ENCODE measurements around the gene KRTAP10-10. TPM values are rescaled to one million over a fixed set of nuclear protein-coding genes. Genes with fewer than 3 reads are reported as not detected.

Gene KRTAP10-10
- total RNA-seq, 1 experiment from 2014 or later: not detected

- no peaks in the 10 kb centered on the region for H3K27me3 ChIP-seq (replicated peaks; ENCODE audit: control insufficient read depth, insufficient read depth, low read length)
- Mint-ChIP-seq H3K27ac (ENCODE audit: unreplicated experiment) (no peak overlapping the region), H3K36me3 (ENCODE audit: insufficient read depth, unreplicated experiment) (no peaks in the 10 kb centered on the region), H3K27me3 (ENCODE audit: insufficient read depth, unreplicated experiment) (peaks cover 26% of the 10 kb centered on the region), H3K9me3 (ENCODE audit: unreplicated experiment) (peaks cover 33% of the 10 kb centered on the region), H3K4me1 (ENCODE audit: low read depth, unreplicated experiment) (no peaks in the 10 kb centered on the region), H3K4me3 (ENCODE audit: unreplicated experiment) (no peak overlapping the region)
- intact Hi-C loops (cut with micrococcal nuclease; ENCODE audit: unreplicated experiment): no loop called here
- no peaks in the 10 kb centered on the region for H3K4me1 ChIP-seq
- no peak for TF ChIP-seq CTCF (IDR thresholded peaks at IDR 0.05; ENCODE audit: insufficient read depth in 1 of 2, low read depth in 1 of 2, low read length in 1 of 2, severe bottlenecking in 1 of 2, unreplicated experiment in 1 of 2)
- POLR2A ChIA-PET: no interaction called here
- peaks cover 17% of the 10 kb centered on the region; the same call in 1 of the 2 replicates for H3K9me3 ChIP-seq
- DNase-seq: no peak
- H3K36me3 ChIP-seq (ENCODE audit: control insufficient read depth, insufficient read depth, low read length): no peaks in the 10 kb centered on the region
- CTCF ChIA-PET: no interaction called here
- H3K4me3 ChIP-seq (ENCODE audit: low read depth, low read length): no peak overlapping the region
- no TSS peak for BruUV-seq (replicated peaks)
Observed at GRCh38 chr21:44670642-44671432, 33.7 kb downstream of the KRTAP10-10 start.

GRCh38 chr21:44671911-44672310 is 34.8 kb downstream of the KRTAP10-10 start:
- Histone ChIP-seq H3K36me3 (ENCODE audit: control insufficient read depth, insufficient read depth, low read length) (no peaks in the 10 kb centered on the region), H3K27me3 (replicated peaks; ENCODE audit: control insufficient read depth, insufficient read depth, low read length) (no peaks in the 10 kb centered on the region), H3K9me3 (peaks cover 17% of the 10 kb centered on the region; the same call in 1 of the 2 replicates), H3K4me1 (no peaks in the 10 kb centered on the region), H3K4me3 (ENCODE audit: low read depth, low read length) (no peak overlapping the region)
- intact Hi-C loops (cut with micrococcal nuclease; ENCODE audit: unreplicated experiment): loop anchor here (2.0 kb wide), 1 partner anchor 25 kb away; the partner anchor contains the start of gene KRTAP10-12
- Mint-ChIP-seq H3K27me3 (ENCODE audit: insufficient read depth, unreplicated experiment) (peaks cover 31% of the 10 kb centered on the region), H3K4me3 (ENCODE audit: unreplicated experiment) (no peak overlapping the region), H3K4me1 (ENCODE audit: low read depth, unreplicated experiment) (no peaks in the 10 kb centered on the region), H3K27ac (ENCODE audit: unreplicated experiment) (no peak overlapping the region), H3K36me3 (ENCODE audit: insufficient read depth, unreplicated experiment) (no peaks in the 10 kb centered on the region), H3K9me3 (ENCODE audit: unreplicated experiment) (peaks cover 33% of the 10 kb centered on the region)
- TF ChIP-seq CTCF (IDR thresholded peaks at IDR 0.05; ENCODE audit: insufficient read depth in 1 of 2, low read depth in 1 of 2, low read length in 1 of 2, severe bottlenecking in 1 of 2, unreplicated experiment in 1 of 2): no peak
- ChIA-PET POLR2A (no interaction called here), CTCF (no interaction called here)
- no peak for DNase-seq
- no TSS peak for BruUV-seq (replicated peaks)

GRCh38 chr21:44677881-44678280 is 40.7 kb downstream of the KRTAP10-10 start:
- ChIA-PET CTCF (no interaction called here), POLR2A (no interaction called here)
- Mint-ChIP-seq H3K36me3 (ENCODE audit: insufficient read depth, unreplicated experiment) (no peaks in the 10 kb centered on the region), H3K4me1 (ENCODE audit: low read depth, unreplicated experiment) (no peaks in the 10 kb centered on the region), H3K27me3 (ENCODE audit: insufficient read depth, unreplicated experiment) (peaks cover 39% of the 10 kb centered on the region), H3K9me3 (ENCODE audit: unreplicated experiment) (peaks cover 16% of the 10 kb centered on the region), H3K4me3 (ENCODE audit: unreplicated experiment) (no peak overlapping the region), H3K27ac (ENCODE audit: unreplicated experiment) (no peak overlapping the region)
- no TSS peak for BruUV-seq (replicated peaks)
- TF ChIP-seq CTCF (IDR thresholded peaks at IDR 0.05; ENCODE audit: insufficient read depth in 1 of 2, low read depth in 1 of 2, low read length in 1 of 2, severe bottlenecking in 1 of 2, unreplicated experiment in 1 of 2): no peak
- intact Hi-C loops (cut with micrococcal nuclease; ENCODE audit: unreplicated experiment): no loop called here
- no peaks in the 10 kb centered on the region for H3K36me3 ChIP-seq (ENCODE audit: control insufficient read depth, insufficient read depth, low read length)
- no peak overlapping the region for H3K4me3 ChIP-seq (ENCODE audit: low read depth, low read length)
- H3K4me1 ChIP-seq: no peaks in the 10 kb centered on the region
- peaks cover 9% of the 10 kb centered on the region; the same call in 1 of the 2 replicates for H3K9me3 ChIP-seq
- no peak for DNase-seq
- H3K27me3 ChIP-seq (replicated peaks; ENCODE audit: control insufficient read depth, insufficient read depth, low read length): no peaks in the 10 kb centered on the region
